Measurements from ENCODE around the gene PLPPR1.

Gene PLPPR1

DNA sequence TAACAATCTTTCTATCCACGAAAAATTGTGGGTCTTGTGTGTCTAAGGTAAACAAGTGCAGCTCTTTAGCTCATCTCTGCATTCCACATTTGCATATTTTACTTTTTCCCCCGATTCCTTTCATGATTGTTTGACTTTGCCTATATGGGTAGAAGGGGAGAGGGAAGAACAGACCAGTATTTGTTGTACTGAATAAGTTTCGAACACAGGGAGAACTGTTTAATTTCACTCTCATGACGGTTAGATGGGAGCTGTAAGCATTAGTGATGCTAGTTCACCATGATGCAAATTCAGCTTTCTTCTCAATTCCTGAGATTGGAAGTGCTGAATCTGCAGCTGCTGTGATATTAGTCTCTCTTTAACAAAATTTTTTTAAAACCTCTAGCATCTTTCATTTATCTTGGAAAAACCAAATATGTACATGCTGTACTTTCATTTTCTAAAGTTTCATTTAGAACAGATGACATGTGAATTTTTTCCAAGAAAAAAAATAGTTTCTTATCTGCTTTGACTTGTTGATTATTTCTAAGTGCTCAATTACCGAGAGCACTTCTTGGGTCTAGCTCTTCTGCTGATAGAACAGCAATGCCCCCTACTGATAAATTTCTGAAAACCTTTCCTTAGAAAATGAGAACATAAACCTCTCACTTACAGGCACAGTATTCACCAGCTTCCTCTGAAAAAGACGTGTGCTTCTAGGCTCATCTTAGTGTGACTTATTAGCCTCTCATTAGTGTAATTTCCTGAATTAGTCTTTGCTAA, 206.8 kb downstream of the PLPPR1 start:
- Mint-ChIP-seq H3K4me1 (no peaks in the 10 kb centered on the region), H3K27me3 (no peaks in the 10 kb centered on the region), H3K27ac (ENCODE audit: low read depth) (no peak overlapping the region), H3K4me3 (no peak overlapping the region), H3K9me3 (no peaks in the 10 kb centered on the region), H3K36me3 (ENCODE audit: insufficient read depth) (no peaks in the 10 kb centered on the region)
- DNase-seq (ENCODE audit: low spot score in 2 of 2) (no peak), ATAC-seq (replicated peaks; ENCODE audit: extremely low read depth, poor library complexity, severe bottlenecking) (no peak)

DNA sequence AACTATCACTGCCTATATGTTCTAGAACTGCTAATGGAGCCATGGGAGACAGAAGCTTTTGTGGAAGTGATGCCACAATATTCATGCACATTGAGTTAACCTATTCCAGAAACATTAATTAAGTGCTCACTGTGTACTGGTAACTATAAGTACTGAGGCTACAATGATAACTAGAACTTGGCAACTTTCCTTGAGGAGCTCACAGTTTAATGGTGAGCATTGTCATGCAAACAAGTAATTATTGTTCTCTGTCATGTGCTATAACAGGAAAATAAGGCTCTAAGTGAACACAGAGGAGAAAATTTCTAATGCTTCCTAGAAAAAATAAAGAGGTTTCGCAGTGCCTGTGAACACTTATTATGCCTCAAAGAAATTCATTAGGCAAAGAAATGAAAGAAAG, 214.1 kb downstream of the PLPPR1 start:
- Mint-ChIP-seq H3K36me3 (ENCODE audit: insufficient read depth) (no peaks in the 10 kb centered on the region), H3K27me3 (no peaks in the 10 kb centered on the region), H3K4me1 (no peaks in the 10 kb centered on the region), H3K9me3 (no peaks in the 10 kb centered on the region), H3K27ac (ENCODE audit: low read depth) (no peak overlapping the region), H3K4me3 (no peak overlapping the region)
- no peak for ATAC-seq (replicated peaks; ENCODE audit: extremely low read depth, poor library complexity, severe bottlenecking)
- DNase-seq (ENCODE audit: low spot score in 2 of 2): no peak

DNA sequence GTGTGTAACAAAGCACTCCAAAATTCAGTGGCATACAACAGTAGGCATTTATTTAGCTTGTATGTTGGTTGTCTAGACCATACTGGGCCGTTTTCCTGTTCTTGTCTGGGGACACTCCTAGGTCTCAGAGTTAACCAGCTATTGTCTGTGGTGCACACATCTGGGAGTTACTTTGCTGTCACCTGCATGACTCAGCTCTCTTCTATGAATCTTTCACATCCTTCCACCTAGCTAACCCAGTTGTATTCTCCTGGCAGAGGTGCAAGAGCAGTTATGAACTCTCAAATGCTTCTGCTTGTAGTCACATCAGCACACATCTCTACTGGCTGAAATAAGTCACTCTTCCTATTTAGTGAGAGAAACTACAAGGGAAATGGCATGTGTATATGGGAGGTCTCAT, 218.2 kb downstream of the PLPPR1 start:
- Mint-ChIP-seq H3K27ac (ENCODE audit: low read depth) (no peak overlapping the region), H3K27me3 (no peaks in the 10 kb centered on the region), H3K4me1 (no peaks in the 10 kb centered on the region), H3K4me3 (no peak overlapping the region), H3K9me3 (no peaks in the 10 kb centered on the region), H3K36me3 (ENCODE audit: insufficient read depth) (no peaks in the 10 kb centered on the region)
- ATAC-seq (replicated peaks; ENCODE audit: extremely low read depth, poor library complexity, severe bottlenecking) (no peak), DNase-seq (ENCODE audit: low spot score in 2 of 2) (no peak)

DNA sequence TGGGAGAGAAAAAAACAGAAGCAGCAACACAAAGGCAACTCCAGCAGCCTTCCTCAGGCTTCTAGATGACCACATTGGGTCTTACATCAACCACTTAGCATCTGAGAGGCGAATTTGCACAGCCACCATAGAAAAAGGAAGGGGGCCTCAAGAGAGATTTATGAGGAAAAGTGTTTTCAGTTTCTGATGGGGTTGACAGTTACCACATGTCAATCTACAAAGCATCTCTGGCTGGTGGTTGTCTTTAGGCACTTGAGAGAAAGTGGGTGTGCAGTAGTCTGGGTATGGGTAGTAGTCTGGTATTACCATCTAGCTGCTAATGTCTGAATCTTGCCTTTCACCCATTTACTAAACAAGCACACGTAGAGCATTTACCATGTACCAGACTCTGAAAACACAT, 218.8 kb downstream of the PLPPR1 start:
- no peaks in the 10 kb centered on the region for H3K27me3 Mint-ChIP-seq
- DNase-seq (ENCODE audit: low spot score in 2 of 2) (no peak), ATAC-seq (replicated peaks; ENCODE audit: extremely low read depth, poor library complexity, severe bottlenecking) (no peak)
- no peak overlapping the region for H3K4me3 Mint-ChIP-seq
- no peak overlapping the region for H3K27ac Mint-ChIP-seq (ENCODE audit: low read depth)
- H3K4me1 Mint-ChIP-seq: no peaks in the 10 kb centered on the region
- no peaks in the 10 kb centered on the region for H3K36me3 Mint-ChIP-seq (ENCODE audit: insufficient read depth)
- H3K9me3 Mint-ChIP-seq: no peaks in the 10 kb centered on the region

DNA sequence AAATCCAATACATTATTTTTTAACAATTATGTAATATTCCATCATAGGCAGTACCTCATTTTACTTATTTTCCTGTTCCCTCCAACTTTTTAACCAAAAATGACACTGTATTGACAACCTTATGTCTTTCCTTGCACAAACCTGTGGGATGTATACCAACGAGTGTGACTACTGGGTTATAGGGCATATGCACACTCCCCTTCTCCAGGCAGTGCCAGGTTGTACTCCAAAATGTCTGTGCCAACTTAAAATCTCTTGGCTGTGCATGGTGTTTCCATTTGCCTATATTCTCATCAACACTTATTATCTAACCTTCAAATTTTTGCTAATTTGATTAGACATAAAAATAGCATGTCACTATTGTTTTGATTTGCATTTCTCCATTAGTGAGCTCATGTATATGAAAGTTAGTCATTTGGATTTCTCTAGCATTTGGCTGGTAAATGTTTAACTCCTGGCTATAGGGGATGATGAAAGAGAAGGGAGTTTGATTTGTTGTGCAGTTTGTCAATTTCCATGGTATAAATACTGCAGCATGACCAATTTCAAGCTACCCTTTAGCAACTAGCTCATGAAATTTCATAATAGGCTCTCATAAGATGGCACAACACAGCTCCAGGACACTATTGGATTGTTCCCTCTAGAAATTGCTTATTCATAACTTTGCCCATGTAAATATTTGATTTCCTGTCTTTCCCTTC, 226.4 kb downstream of the PLPPR1 start:
- H3K27ac Mint-ChIP-seq (ENCODE audit: low read depth): no peak overlapping the region
- H3K36me3 Mint-ChIP-seq (ENCODE audit: insufficient read depth): no peaks in the 10 kb centered on the region
- no peaks in the 10 kb centered on the region for H3K9me3 Mint-ChIP-seq
- DNase-seq (ENCODE audit: low spot score in 2 of 2): no peak
- H3K27me3 Mint-ChIP-seq: no peaks in the 10 kb centered on the region
- no peak overlapping the region for H3K4me3 Mint-ChIP-seq
- H3K4me1 Mint-ChIP-seq: no peaks in the 10 kb centered on the region
- ATAC-seq (replicated peaks; ENCODE audit: extremely low read depth, poor library complexity, severe bottlenecking): no peak

DNA sequence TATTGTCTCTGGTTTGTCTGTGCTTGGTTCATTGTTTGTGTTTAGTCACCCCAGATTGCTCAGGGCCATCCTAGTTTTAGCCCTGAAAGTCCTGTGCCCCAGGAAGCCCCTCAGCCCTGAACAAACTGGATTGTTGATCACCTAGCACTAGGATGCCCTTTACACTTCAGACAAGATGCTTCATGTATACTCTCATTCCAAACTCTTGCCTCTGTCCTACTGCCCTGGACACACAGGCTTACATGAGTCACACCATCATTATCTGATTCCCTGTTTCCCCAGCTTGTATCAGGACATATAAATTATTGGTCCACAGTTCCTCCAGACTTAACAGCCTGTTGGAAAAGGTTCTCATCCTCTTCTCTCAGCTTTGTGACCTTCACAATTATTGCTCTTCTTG, 236.2 kb downstream of the PLPPR1 start:
- no peak overlapping the region for H3K4me3 Mint-ChIP-seq
- peaks cover 6% of the 10 kb centered on the region for H3K9me3 Mint-ChIP-seq
- H3K4me1 Mint-ChIP-seq: no peaks in the 10 kb centered on the region
- DNase-seq (ENCODE audit: low spot score in 2 of 2) (no peak), ATAC-seq (replicated peaks; ENCODE audit: extremely low read depth, poor library complexity, severe bottlenecking) (no peak)
- no peak overlapping the region for H3K27ac Mint-ChIP-seq (ENCODE audit: low read depth)
- H3K36me3 Mint-ChIP-seq (ENCODE audit: insufficient read depth): no peaks in the 10 kb centered on the region
- H3K27me3 Mint-ChIP-seq: no peaks in the 10 kb centered on the region

DNA sequence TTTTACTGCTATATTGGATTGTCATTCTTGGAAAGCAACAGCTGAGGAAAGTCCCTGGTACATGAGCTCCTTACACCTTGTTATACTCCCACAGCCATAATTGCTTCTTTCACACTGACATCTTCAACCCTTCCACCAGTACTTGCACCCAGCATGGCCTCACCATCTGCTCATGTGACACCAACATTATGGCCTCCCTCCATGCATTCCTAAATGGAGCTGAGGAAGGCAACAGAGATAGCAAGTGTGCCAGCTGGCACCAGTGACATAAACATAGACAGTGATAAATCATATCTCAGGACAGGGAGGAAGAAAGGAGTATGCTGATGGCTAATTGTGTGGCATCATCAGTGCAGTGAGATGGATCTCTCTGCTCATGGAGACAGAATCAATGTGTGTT, 236.7 kb downstream of the PLPPR1 start:
- H3K27me3 Mint-ChIP-seq: no peaks in the 10 kb centered on the region
- H3K27ac Mint-ChIP-seq (ENCODE audit: low read depth): no peak overlapping the region
- no peaks in the 10 kb centered on the region for H3K4me1 Mint-ChIP-seq
- no peak overlapping the region for H3K4me3 Mint-ChIP-seq
- no peaks in the 10 kb centered on the region for H3K36me3 Mint-ChIP-seq (ENCODE audit: insufficient read depth)
- DNase-seq (ENCODE audit: low spot score in 2 of 2) (no peak), ATAC-seq (replicated peaks; ENCODE audit: extremely low read depth, poor library complexity, severe bottlenecking) (no peak)
- H3K9me3 Mint-ChIP-seq: peaks cover 6% of the 10 kb centered on the region

DNA sequence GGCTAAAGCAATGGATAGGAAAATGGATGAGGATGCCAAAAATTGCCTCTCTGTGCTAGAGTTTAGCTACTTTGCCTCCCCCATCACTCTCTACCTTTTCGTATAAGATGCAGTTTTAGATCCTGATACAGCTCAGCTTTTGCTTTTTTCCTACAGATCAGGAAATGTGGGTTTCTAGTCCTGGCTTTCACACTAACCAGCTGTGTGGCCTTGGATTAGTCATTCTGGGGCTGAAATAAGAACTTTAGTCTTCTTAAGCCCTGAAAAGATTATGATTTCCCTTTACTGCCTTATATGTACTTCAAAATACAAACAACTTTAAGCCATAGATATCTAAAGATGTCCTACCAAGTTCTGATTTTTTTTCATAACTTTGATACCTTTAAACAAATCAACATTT, 239.9 kb downstream of the PLPPR1 start:
- ATAC-seq (replicated peaks; ENCODE audit: extremely low read depth, poor library complexity, severe bottlenecking) (no peak), DNase-seq (ENCODE audit: low spot score in 2 of 2) (no peak)
- H3K4me3 Mint-ChIP-seq: no peak overlapping the region
- H3K9me3 Mint-ChIP-seq: peaks cover 6% of the 10 kb centered on the region
- no peaks in the 10 kb centered on the region for H3K4me1 Mint-ChIP-seq
- no peaks in the 10 kb centered on the region for H3K27me3 Mint-ChIP-seq
- H3K36me3 Mint-ChIP-seq (ENCODE audit: insufficient read depth): no peaks in the 10 kb centered on the region
- H3K27ac Mint-ChIP-seq (ENCODE audit: low read depth): no peak overlapping the region

DNA sequence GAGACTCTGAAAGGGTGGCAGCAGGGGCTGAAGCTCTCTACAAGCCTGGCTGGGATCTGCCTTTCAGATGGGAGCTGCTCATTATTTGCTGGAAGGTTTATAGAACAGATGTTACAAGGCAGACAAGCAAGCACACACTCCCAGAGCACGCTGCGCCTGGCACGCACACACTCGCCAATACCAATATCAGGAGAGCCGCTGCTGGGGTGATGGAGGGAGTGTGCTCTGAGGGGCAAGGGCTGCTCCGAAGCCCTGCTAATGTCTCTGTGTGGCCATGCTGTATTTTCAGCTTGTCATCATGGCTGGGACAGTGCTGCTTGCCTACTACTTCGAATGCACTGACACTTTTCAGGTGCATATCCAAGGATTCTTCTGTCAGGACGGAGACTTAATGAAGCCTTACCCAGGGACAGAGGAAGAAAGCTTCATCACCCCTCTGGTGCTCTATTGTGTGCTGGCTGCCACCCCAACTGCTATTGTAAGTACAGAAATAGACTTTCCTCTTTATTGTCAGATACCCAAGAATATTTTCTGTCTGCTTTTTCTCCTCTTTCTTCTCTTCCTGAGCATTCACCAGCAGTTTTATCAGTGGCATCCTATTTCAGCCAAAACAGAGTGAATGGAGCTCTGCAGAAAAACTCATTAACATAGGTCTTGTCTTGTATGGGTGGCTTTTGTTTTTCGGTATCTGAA, 241.2 kb downstream of the PLPPR1 start:
- Mint-ChIP-seq H3K27ac (ENCODE audit: low read depth) (no peak overlapping the region), H3K4me3 (no peak overlapping the region), H3K4me1 (no peaks in the 10 kb centered on the region), H3K36me3 (ENCODE audit: insufficient read depth) (no peaks in the 10 kb centered on the region), H3K27me3 (peaks cover 6% of the 10 kb centered on the region), H3K9me3 (peaks cover 6% of the 10 kb centered on the region)
- no peak for ATAC-seq (replicated peaks; ENCODE audit: extremely low read depth, poor library complexity, severe bottlenecking)
- no peak for DNase-seq (ENCODE audit: low spot score in 2 of 2)

DNA sequence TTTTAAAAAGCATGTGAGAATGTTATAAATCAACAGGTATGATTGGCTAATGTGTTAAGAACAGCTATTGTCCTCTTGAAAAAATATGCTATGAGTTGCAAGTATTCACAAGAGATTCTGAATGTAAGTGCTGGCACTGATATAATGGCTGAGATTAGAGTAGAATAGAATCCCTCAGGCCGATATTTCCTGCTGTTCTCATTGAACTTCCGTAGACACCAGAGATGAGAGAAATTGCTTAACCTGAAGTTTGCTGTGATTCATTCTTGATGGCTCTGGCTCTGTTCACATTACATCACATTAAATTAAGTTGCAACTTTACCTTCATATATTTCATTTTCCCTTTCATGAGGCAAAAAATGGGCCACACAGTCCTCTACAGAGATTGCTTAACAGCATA, 241.8 kb downstream of the PLPPR1 start:
- Mint-ChIP-seq H3K4me1 (no peaks in the 10 kb centered on the region), H3K27ac (ENCODE audit: low read depth) (no peak overlapping the region), H3K4me3 (no peak overlapping the region), H3K9me3 (peaks cover under 1% of the 10 kb centered on the region), H3K36me3 (ENCODE audit: insufficient read depth) (no peaks in the 10 kb centered on the region), H3K27me3 (peaks cover 10% of the 10 kb centered on the region)
- ATAC-seq (replicated peaks; ENCODE audit: extremely low read depth, poor library complexity, severe bottlenecking) (no peak), DNase-seq (ENCODE audit: low spot score in 2 of 2) (no peak)

DNA sequence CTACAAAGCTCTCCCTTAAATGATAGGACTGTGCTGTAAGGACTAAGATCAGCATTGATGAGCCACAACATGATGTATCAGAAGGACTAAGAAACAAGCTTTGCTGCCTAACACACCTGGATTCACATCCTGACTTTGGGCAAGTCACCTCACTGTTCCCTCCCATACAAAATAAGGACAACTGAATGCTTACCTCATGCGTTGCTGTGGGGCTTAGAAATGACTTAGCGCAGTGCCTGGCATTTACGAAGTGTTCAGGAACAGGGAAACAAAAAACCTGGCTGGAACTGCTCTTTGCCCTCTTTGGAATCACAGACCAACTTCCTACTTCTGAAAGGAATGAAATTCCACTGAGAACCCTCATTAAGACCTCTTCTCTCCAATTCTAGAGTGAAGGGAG, 242.6 kb downstream of the PLPPR1 start:
- H3K4me1 Mint-ChIP-seq: no peaks in the 10 kb centered on the region
- H3K9me3 Mint-ChIP-seq: no peaks in the 10 kb centered on the region
- H3K4me3 Mint-ChIP-seq: no peak overlapping the region
- peaks cover 13% of the 10 kb centered on the region for H3K27me3 Mint-ChIP-seq
- DNase-seq (ENCODE audit: low spot score in 2 of 2) (no peak), ATAC-seq (replicated peaks; ENCODE audit: extremely low read depth, poor library complexity, severe bottlenecking) (no peak)
- H3K36me3 Mint-ChIP-seq (ENCODE audit: insufficient read depth): no peaks in the 10 kb centered on the region
- no peak overlapping the region for H3K27ac Mint-ChIP-seq (ENCODE audit: low read depth)

DNA sequence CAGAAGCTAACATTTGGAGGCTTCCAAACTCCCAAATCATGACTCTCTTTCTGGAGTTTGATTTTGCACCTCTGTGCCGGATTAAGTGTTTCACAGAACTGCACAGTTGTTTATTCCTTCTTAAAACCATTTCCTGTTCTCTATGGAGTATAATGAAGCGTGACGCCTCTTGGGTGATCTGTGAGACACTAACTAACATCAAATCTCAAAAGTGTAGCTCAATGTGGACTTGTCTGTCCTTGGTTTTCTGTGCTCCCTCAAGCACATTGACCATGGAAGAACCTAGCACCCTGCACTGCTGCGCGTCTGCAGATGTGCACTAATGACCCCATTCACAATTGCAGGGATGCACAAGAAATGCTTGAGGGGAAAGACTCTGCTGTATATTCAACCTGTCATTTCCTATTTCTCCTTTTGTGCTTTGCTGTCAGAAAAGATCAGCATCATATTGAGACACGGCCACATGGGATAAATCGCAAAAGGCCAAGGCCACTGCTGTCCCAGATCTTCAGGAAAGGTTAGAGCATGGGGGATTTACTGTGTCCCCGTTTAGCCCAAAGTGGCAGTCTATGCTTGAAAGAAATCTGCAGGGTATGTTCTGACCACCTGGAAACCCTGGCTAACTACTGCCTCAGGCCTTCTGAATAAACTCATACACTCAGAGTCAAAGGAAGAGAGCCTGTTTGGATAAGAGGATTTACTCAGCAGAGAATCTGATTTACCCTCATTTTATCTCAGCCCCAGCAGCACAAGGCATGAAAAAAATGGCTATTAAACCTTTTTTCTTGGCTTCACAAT, 246.6 kb downstream of the PLPPR1 start:
- Mint-ChIP-seq H3K9me3 (no peaks in the 10 kb centered on the region), H3K36me3 (ENCODE audit: insufficient read depth) (no peaks in the 10 kb centered on the region), H3K27ac (ENCODE audit: low read depth) (no peak overlapping the region), H3K4me3 (no peak overlapping the region), H3K27me3 (peaks cover 52% of the 10 kb centered on the region), H3K4me1 (no peaks in the 10 kb centered on the region)
- ATAC-seq (replicated peaks; ENCODE audit: extremely low read depth, poor library complexity, severe bottlenecking): no peak
- DNase-seq (ENCODE audit: low spot score in 2 of 2): no peak

All from central memory CD8-positive, alpha-beta T cell (primary cell).